IMR-90 (cell line): Measurements from ENCODE around the gene IGF2R. TPM values are rescaled to one million over a fixed set of nuclear protein-coding genes. Genes with fewer than 3 reads are reported as not detected.

Source experiments
- ATAC-seq: fragments of 200-7000 bp; cut with Tn5 transposase; 2 replicates; pipeline ENCODE4 v1.9.1; 2020; ENCODE audit warnings: low read depth, mild to moderate bottlenecking, moderate library complexity
- BruUV-seq: library from RNA; stranded (reverse); fragments of 400-500 nt; replicated peaks from 2 replicates; lab custom pipeline; 2021; lab: Mats Ljungman, UMichigan
- CTCF ChIA-PET: fragments of 300-600 bp; formaldehyde crosslinking; extraction: SDS; loops from one replicate; lab custom pipeline; 2021; ENCODE audit warnings: antibody characterized with exemption; lab: Yijun Ruan, JAX
- POLR2A ChIA-PET: fragments of 300-600 bp; sonication (Branson Sonifier 250); formaldehyde crosslinking; loops from one replicate; lab custom pipeline; 2022; ENCODE audit warnings: antibody characterized with exemption; ENCODE audit not compliant: unreplicated experiment; lab: Charles Lee
- DNase-seq: peaks from one replicate; pipeline ENCODE4 v3.0.0; 2013
- H2AFZ ChIP-seq: replicated peaks from 2 replicates; pipeline ENCODE3; 2013; ENCODE audit warnings: low read length, mild to moderate bottlenecking; ENCODE audit not compliant: poor library complexity
- H2AK5ac ChIP-seq: 2 replicates; pipeline ENCODE4 v1.6.1; 2013; ENCODE audit warnings: low read depth, low read length, inconsistent platforms
- H2AK9ac ChIP-seq: replicated peaks from 2 replicates; pipeline ENCODE3; 2013; ENCODE audit warnings: mild to moderate bottlenecking, low read depth, low read length, moderate library complexity; ENCODE audit not compliant: poor library complexity
- H2BK120ac ChIP-seq: 2 replicates; pipeline ENCODE4 v1.6.1; 2013; ENCODE audit warnings: low read depth, low read length, inconsistent platforms
- H2BK15ac ChIP-seq: 3 replicates; pipeline ENCODE4 v1.6.1; 2013; ENCODE audit warnings: low read depth, low read length, inconsistent platforms
- H2BK20ac ChIP-seq: 2 replicates; pipeline ENCODE4 v1.6.1; 2013; ENCODE audit warnings: low read depth, mild to moderate bottlenecking, inconsistent platforms, low read length, moderate library complexity
- H2BK5ac ChIP-seq: 2 replicates; pipeline ENCODE4 v1.6.1; 2013; ENCODE audit warnings: mild to moderate bottlenecking, low read depth, low read length, inconsistent platforms; ENCODE audit not compliant: poor library complexity, severe bottlenecking
- H3K14ac ChIP-seq: replicated peaks from 2 replicates; pipeline ENCODE4 v1.6.1; 2013; ENCODE audit warnings: low read depth, low read length, inconsistent platforms
- H3K18ac ChIP-seq: 2 replicates; pipeline ENCODE4 v1.6.1; 2013; ENCODE audit warnings: low read depth, low read length, control low read depth
- H3K23ac ChIP-seq: 2 replicates; pipeline ENCODE4 v1.6.1; 2013; ENCODE audit warnings: low read depth, low read length, inconsistent platforms
- H3K27ac ChIP-seq: 2 replicates; pipeline ENCODE4 v1.5.1; 2013; ENCODE audit warnings: mild to moderate bottlenecking, control low read depth, low read length; ENCODE audit not compliant: insufficient read depth
- H3K27me3 ChIP-seq: 2 replicates; pipeline ENCODE4 v1.6.1; 2013; ENCODE audit warnings: low read length; ENCODE audit not compliant: control insufficient read depth, insufficient read depth
- H3K36me3 ChIP-seq: 2 replicates; pipeline ENCODE4 v1.6.1; 2013; ENCODE audit warnings: low read length, mixed read lengths; ENCODE audit not compliant: control insufficient read depth, insufficient read depth
- H3K4ac ChIP-seq: 2 replicates; pipeline ENCODE4 v1.6.1; 2013; ENCODE audit warnings: low read depth, low read length, inconsistent platforms
- H3K4me1 ChIP-seq: 2 replicates; pipeline ENCODE4 v1.6.1; 2013; ENCODE audit warnings: low read length, mixed read lengths; ENCODE audit not compliant: control insufficient read depth, insufficient read depth
- H3K4me2 ChIP-seq: 2 replicates; pipeline ENCODE4 v1.6.1; 2013; ENCODE audit warnings: low read depth, mild to moderate bottlenecking, control low read depth, low read length, moderate library complexity
- H3K4me3 ChIP-seq: 2 replicates; pipeline ENCODE4 v1.5.1; 2013; ENCODE audit warnings: low read depth, mild to moderate bottlenecking, control low read depth, low read length, moderate library complexity; ENCODE audit not compliant: insufficient read depth
- H3K56ac ChIP-seq: 2 replicates; pipeline ENCODE4 v1.6.1; 2013; ENCODE audit warnings: low read length, inconsistent platforms; ENCODE audit not compliant: insufficient read depth; ENCODE audit errors: extremely low read depth
- H3K79me1 ChIP-seq, 2 experiments: 2 replicates each; pipeline ENCODE4 v1.6.1; 2013; ENCODE audit warnings: low read length in 2 of 2, inconsistent platforms in 1 of 2, low read depth in 1 of 2
- H3K9ac ChIP-seq: 2 replicates; pipeline ENCODE4 v1.6.1; 2013; ENCODE audit warnings: low read depth, low read length, control low read depth
- H3K9me1 ChIP-seq: 2 replicates; pipeline ENCODE4 v1.6.1; 2013; ENCODE audit warnings: low read length, inconsistent platforms; ENCODE audit not compliant: insufficient read depth
- H3K9me3 ChIP-seq: 2 replicates; pipeline ENCODE4 v1.6.1; 2013; ENCODE audit warnings: low read length; ENCODE audit not compliant: control insufficient read depth, insufficient read depth
- H4K20me1 ChIP-seq: 2 replicates; pipeline ENCODE4 v1.6.1; 2013; ENCODE audit warnings: low read length, inconsistent platforms; ENCODE audit not compliant: insufficient read depth
- H4K5ac ChIP-seq: 2 replicates; pipeline ENCODE4 v1.6.1; 2013; ENCODE audit warnings: mild to moderate bottlenecking, low read depth, low read length, control low read depth
- H4K8ac ChIP-seq, 2 experiments: 2 replicates each; pipeline ENCODE4 v1.6.1; 2013; ENCODE audit warnings: low read depth in 2 of 2, low read length in 2 of 2, control low read depth in 1 of 2, inconsistent platforms in 1 of 2
- H4K91ac ChIP-seq: 2 replicates; pipeline ENCODE4 v1.6.1; 2013; ENCODE audit warnings: low read depth, low read length, inconsistent platforms; ENCODE audit not compliant: insufficient read depth
- BHLHE40 ChIP-seq: fragments of 150-350 bp; IDR thresholded peaks from 2 replicates; pipeline ENCODE4 v1.6.1; 2016; ENCODE audit warnings: mild to moderate bottlenecking, low read depth, low read length
- CTCF ChIP-seq: conservative IDR thresholded peaks from 2 replicates; pipeline ENCODE4 v1.5.1; 2012; ENCODE audit warnings: mild to moderate bottlenecking, low read depth, low read length, improper control_type of control experiment
- MAFK ChIP-seq: IDR thresholded peaks from 2 replicates; pipeline ENCODE4 v1.6.1; 2012; ENCODE audit warnings: low read depth, low read length, improper control_type of control experiment
- MXI1 ChIP-seq: IDR thresholded peaks from 2 replicates; pipeline ENCODE4 v1.6.1; 2012; ENCODE audit warnings: low read depth, mild to moderate bottlenecking, low read length, moderate library complexity, borderline replicate concordance
- SMC3 ChIP-seq: fragments of 150-350 bp; IDR thresholded peaks from 2 replicates; pipeline ENCODE4 v1.6.1; 2016; ENCODE audit warnings: low read depth, mild to moderate bottlenecking, antibody characterized with exemption, low read length, moderate library complexity
- WGBS, 2 experiments: methylation state at CpG; one replicate each; pipeline versions ENCODE4 v1.1.5 to v1.1.7; 2013; ENCODE audit warnings: missing lambda C conversion rate in 2 of 2; ENCODE audit not compliant: insufficient read length in 1 of 2; ENCODE audit errors: extremely low coverage in 2 of 2; 5-methylcytosine and 5-hydroxymethylcytosine counted together
- dilution Hi-C: fragments of 300-500 bp; cut with HindIII; formaldehyde crosslinking; loops from one replicate; pipeline ENCODE4 v1.14.3; 2018; ENCODE audit warnings: low sequenced_read_pairs; ENCODE audit not compliant: unreplicated experiment
- in situ Hi-C: fragments of 300-500 bp; cut with MboI; formaldehyde crosslinking; loops from 3 replicates; pipeline ENCODE4 v1.14.3; 2019; ENCODE audit warnings: low sequenced_read_pairs, inconsistent platforms, mixed read lengths
- intact Hi-C: fragments of 100-400 bp; cut with micrococcal nuclease; formaldehyde crosslinking; loops from 2 replicates; pipeline ENCODE4 v1.10.0; 2022
- polyA plus RNA-seq, 3 experiments: library from polyadenylated mRNA; depleted of rRNA; stranded (reverse); fragments of >200 nt; gene quantifications; 2 replicates each; pipeline ENCODE4 v1.2.3, GENCODE V29; 2012; ENCODE audit warnings: low replicate concordance in 1 of 3
- total RNA-seq: library from RNA; depleted of rRNA; stranded (reverse); fragments of >200 nt; gene quantifications from 2 replicates; pipeline ENCODE4 v1.2.3, GENCODE V29; 2012
- TF ChIP-seq, protein P1 (sequence below): fragments of 150-350 bp; IDR thresholded peaks from 2 replicates; pipeline ENCODE4 v1.6.1; 2017; ENCODE audit warnings: mild to moderate bottlenecking, antibody characterized with exemption, low read length, low read depth
- TF ChIP-seq, protein P2 (sequence below): fragments of 150-350 bp; IDR thresholded peaks from 2 replicates; pipeline ENCODE4 v1.6.1; 2016; ENCODE audit warnings: low read depth, mild to moderate bottlenecking, low read length, moderate library complexity, borderline replicate concordance

The IGF2R gene
- total and polyA plus RNA-seq, 2 of the 4 experiments (the other 2 are of a cell fraction), result 33.2 to 41.4 TPM

DNA sequence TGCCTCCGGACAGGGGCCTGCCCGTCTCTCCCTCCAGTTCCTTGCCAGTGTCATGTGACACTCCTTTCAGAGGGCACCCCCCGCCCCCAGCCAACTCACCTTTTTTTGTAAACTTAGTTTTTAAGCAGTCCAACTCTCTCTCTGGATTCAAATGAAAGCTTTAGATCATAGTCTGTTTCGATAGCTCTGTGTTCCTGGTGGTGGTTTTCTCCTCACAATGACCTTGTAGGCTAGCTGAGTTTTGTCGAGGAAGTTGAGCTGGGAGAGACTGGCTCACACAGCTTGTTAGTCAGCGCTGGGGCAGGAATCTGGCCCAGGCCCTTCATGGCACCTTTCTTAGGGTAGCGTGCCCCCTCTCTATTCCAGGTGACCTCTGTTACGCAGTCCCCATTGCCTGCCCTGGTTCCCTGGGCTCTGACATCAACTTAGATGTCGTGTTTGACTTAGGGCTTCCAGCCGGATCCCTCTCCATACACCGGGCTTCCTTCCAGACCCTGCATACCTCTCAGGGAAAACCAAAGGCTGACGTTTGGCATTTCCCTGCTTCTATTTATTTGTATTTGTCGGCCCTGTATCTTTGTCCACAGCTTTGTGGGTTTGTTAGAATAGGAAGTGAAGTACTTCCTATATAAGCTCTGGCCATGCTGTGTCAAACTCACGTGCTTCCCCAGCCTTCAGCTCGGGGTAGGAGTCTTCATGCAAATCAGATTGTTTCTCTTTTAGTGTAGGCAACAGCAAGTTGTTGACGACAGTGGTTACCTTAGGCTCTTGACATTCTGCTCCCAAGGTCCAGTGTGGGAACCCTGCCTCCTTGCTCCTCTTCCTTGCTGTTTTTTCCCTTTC lies 12.7 kb downstream of the IGF2R start:
- ChIA-PET CTCF (interaction anchor here (0.8 kb wide), 1 partner anchor 14 kb away, joined by 3 read pairs; no protein-coding TSS in a partner anchor), POLR2A (interaction anchor here (0.6 kb wide), 1 partner anchor 29 kb away, joined by 3 read pairs; no protein-coding TSS in a partner anchor)
- Histone ChIP-seq H4K20me1 (peaks cover 96% of the 10 kb centered on the region), H3K4ac (peak overlapping the region; percentile 39), H3K4me3 (no peak overlapping the region), H3K9me3 (no peaks in the 10 kb centered on the region), H4K5ac (no peak overlapping the region), H3K18ac (no peak overlapping the region), H3K9me1 (peaks cover 48% of the 10 kb centered on the region), H3K27me3 (no peaks in the 10 kb centered on the region), H3K4me2 (peak overlapping the region; percentile 60), H3K27ac (peak overlapping the region; percentile 35; the same call in 1 of the 2 replicates), H4K91ac (no peak overlapping the region), H2AFZ (peak overlapping the region; percentile 58), H2BK20ac (no peak overlapping the region), H4K8ac (0 out of 4 replicates have a peak overlapping the region, but pooled peaks of 1 of the 2 experiments have one; percentile 11), H3K14ac (0 out of 2 replicates have a peak overlapping the region, but pooled peaks have one; percentile 69), H3K56ac (0 out of 2 replicates have a peak overlapping the region, but pooled peaks have one; percentile 5), H3K36me3 (no peaks in the 10 kb centered on the region), H2BK120ac (peak overlapping the region; percentile 49), H2BK15ac (no peak overlapping the region), H2AK9ac (peak overlapping the region; percentile 52), H3K23ac (peak overlapping the region; percentile 68; the same call in 1 of the 2 replicates), H3K4me1 (peaks cover 38% of the 10 kb centered on the region), H3K9ac (no peak overlapping the region), H2AK5ac (peak overlapping the region; percentile 91), H2BK5ac (peak overlapping the region; percentile 9), H3K79me1 (peaks cover 57 to 90% of the 10 kb centered on the region in 2 experiments)
- dilution Hi-C loops (no loop called here), intact Hi-C loops (loop anchor here (2.0 kb wide), 1 partner anchor 49 kb away; no protein-coding TSS in a partner anchor), in situ Hi-C loops (no loop called here)
- BruUV-seq, result no TSS peak
- WGBS, 2 experiments, result 45% methylated on average over 4 of the region's 16 CpGs; no CpG with 5 or more reads in 1 of the 2 experiments
- TF ChIP-seq MXI1, result peak; percentile 97
- TF ChIP-seq, protein P1, sequence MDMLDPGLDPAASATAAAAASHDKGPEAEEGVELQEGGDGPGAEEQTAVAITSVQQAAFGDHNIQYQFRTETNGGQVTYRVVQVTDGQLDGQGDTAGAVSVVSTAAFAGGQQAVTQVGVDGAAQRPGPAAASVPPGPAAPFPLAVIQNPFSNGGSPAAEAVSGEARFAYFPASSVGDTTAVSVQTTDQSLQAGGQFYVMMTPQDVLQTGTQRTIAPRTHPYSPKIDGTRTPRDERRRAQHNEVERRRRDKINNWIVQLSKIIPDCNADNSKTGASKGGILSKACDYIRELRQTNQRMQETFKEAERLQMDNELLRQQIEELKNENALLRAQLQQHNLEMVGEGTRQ, result peak; percentile 29; the same call in 1 of the 2 replicates
- TF ChIP-seq, protein P2, sequence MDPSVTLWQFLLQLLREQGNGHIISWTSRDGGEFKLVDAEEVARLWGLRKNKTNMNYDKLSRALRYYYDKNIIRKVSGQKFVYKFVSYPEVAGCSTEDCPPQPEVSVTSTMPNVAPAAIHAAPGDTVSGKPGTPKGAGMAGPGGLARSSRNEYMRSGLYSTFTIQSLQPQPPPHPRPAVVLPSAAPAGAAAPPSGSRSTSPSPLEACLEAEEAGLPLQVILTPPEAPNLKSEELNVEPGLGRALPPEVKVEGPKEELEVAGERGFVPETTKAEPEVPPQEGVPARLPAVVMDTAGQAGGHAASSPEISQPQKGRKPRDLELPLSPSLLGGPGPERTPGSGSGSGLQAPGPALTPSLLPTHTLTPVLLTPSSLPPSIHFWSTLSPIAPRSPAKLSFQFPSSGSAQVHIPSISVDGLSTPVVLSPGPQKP, result no peak
- TF ChIP-seq MAFK, result no peak
- TF ChIP-seq BHLHE40, result peak; percentile 94
- no peak for TF ChIP-seq CTCF
- TF ChIP-seq SMC3, result no peak
- ATAC-seq (peak; percentile 59), DNase-seq (peak; percentile 91)
